GM23248 (cell line): Measurements from ENCODE around the gene ATP2A3. TPM values are rescaled to one million over a fixed set of nuclear protein-coding genes. Genes with fewer than 3 reads are reported as not detected.

Experiments used
- DNase-seq: peaks from one replicate; pipeline ENCODE4 v3.0.0-alpha.2; 2015
- H2AFZ ChIP-seq: fragments of 200-600 bp; sonication (generic); 2 replicates; pipeline ENCODE4 v1.6.1; 2016; ENCODE audit warnings: antibody characterized with exemption
- H3F3A ChIP-seq: fragments of 200-600 bp; sonication (generic); 2 replicates; pipeline ENCODE4 v1.6.1; 2016; ENCODE audit warnings: mild to moderate bottlenecking, antibody characterized with exemption, mixed run types; ENCODE audit not compliant: insufficient read depth
- H3K27ac ChIP-seq: fragments of 200-600 bp; sonication (generic); 2 replicates; pipeline ENCODE4 v1.5.1; 2016; ENCODE audit warnings: mild to moderate bottlenecking
- H3K27me3 ChIP-seq: fragments of 200-600 bp; sonication (generic); replicated peaks from 2 replicates; pipeline ENCODE4 v1.6.1; 2016; ENCODE audit warnings: mild to moderate bottlenecking; ENCODE audit not compliant: insufficient read depth
- H3K36me3 ChIP-seq: fragments of 200-600 bp; sonication (generic); 2 replicates; pipeline ENCODE4 v1.6.1; 2016; ENCODE audit warnings: low read depth, mild to moderate bottlenecking
- H3K4me1 ChIP-seq: fragments of 200-600 bp; sonication (generic); 2 replicates; pipeline ENCODE4 v1.6.1; 2016; ENCODE audit warnings: mild to moderate bottlenecking; ENCODE audit not compliant: insufficient read depth
- H3K4me2 ChIP-seq: fragments of 200-600 bp; sonication (generic); one replicate; pipeline ENCODE4 v1.6.1; 2016; ENCODE audit warnings: mild to moderate bottlenecking; ENCODE audit not compliant: unreplicated experiment
- H3K4me3 ChIP-seq: fragments of 200-600 bp; sonication (generic); 2 replicates; pipeline ENCODE4 v1.5.1; 2016; ENCODE audit warnings: mild to moderate bottlenecking
- H3K79me2 ChIP-seq: fragments of 200-600 bp; sonication (generic); 2 replicates; pipeline ENCODE4 v1.6.1; 2016; ENCODE audit warnings: mild to moderate bottlenecking; ENCODE audit not compliant: insufficient read depth
- H3K9ac ChIP-seq: fragments of 200-600 bp; sonication (generic); 2 replicates; pipeline ENCODE4 v1.6.1; 2016; ENCODE audit warnings: mild to moderate bottlenecking
- H3K9me2 ChIP-seq: fragments of 200-600 bp; sonication (generic); 2 replicates; pipeline ENCODE4 v1.6.1; 2016; ENCODE audit warnings: mixed run types, mild to moderate bottlenecking, moderate library complexity; ENCODE audit not compliant: insufficient read depth
- H3K9me3 ChIP-seq: fragments of 200-600 bp; sonication (generic); one replicate; pipeline ENCODE4 v1.6.1; 2017; ENCODE audit warnings: low read depth
- H4K20me1 ChIP-seq: fragments of 200-600 bp; sonication (generic); 2 replicates; pipeline ENCODE4 v1.6.0; 2016; ENCODE audit not compliant: insufficient read depth
- EZH2 ChIP-seq: fragments of 200-600 bp; sonication (generic); IDR thresholded peaks from 2 replicates; pipeline ENCODE4 v1.6.1; 2018; ENCODE audit warnings: antibody characterized with exemption, mild to moderate bottlenecking; ENCODE audit not compliant: insufficient read depth, poor library complexity, severe bottlenecking
- EZH2phosphoT487 ChIP-seq: fragments of 200-600 bp; sonication (generic); IDR thresholded peaks from 2 replicates; pipeline ENCODE4 v1.6.1; 2018; ENCODE audit warnings: antibody characterized with exemption, moderate library complexity, mild to moderate bottlenecking, low read depth; ENCODE audit not compliant: insufficient read depth
- WGBS, 2 experiments: methylation state at CpG; one replicate each; pipeline ENCODE4 v1.1.6; 2015 to 2017; ENCODE audit warnings: low lambda C conversion rate in 2 of 2, low coverage in 1 of 2; ENCODE audit errors: missing lambda C conversion rate in 2 of 2; 5-methylcytosine and 5-hydroxymethylcytosine counted together
- in situ Hi-C: fragments of 300-500 bp; cut with MboI; formaldehyde crosslinking; loops from 2 replicates; pipeline ENCODE4 v1.15.0; 2020
- polyA plus RNA-seq: library from polyadenylated mRNA; unstranded; fragments of >200 nt; fragmentation: Nextera tagmentation; extraction: Ambion mirVana; gene quantifications from 2 replicates; pipeline ENCODE4 v1.2.1, GENCODE V29; 2016
- total RNA-seq: library from RNA; depleted of rRNA; stranded (reverse); fragments of >200 nt; shearing (Covaris generic); gene quantifications from 2 replicates; pipeline ENCODE4 v1.2.3, GENCODE V29; 2014

The ATP2A3 gene
- total and polyA plus RNA-seq, 2 experiments from 2014 or later: 0.81 to 0.86 TPM

DNA sequence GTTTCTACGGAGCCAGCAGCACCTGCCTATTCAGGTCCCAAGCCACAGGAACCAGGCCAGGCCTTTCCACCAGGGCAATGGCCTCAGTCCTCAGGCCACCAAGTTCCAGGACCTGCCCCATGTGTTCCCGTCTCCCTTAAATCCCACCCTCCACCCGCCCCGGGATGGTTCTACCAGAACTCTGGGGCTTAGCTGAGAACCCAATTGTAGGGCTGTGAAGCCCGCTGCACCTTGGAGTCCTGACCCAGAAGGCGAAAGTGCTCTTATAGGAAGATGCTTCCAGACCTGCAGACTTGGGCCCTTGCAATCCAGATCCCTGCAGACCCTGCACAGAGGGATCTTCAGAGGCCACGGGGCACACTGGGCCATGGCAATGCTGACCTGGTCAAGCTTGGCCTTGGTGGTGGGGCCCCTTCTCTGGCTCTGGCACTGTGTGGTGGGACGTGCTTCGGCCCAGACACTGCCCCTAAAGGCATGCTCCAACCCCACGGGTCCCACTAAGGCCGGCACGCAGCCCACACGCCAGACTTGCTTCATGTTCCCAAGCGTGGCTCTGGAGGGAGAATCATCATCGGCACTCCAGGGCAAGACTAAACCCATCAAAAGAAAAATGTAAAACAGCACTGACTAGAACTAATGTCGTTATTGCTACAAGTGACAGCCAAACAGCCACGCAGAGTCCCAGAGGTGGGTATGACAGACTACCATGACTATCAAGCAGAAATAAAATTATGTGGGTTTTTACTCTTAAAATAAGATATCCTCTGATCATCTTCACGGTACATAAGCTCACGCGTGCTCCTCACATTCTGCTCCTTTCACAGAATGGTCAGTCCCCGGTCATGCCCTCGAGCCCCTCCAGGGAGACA, 41.3 kb upstream of the ATP2A3 start:
- DNase-seq: no peak
- WGBS, 2 experiments: 86 to 89% methylated on average over 22 of the region's 22 CpGs
- in situ Hi-C loops: loop anchor here (10.0 kb wide), 1 partner anchor 91 kb away; the partner anchor contains the start of gene P2RX1
- H3K9me3 ChIP-seq: no peaks in the 10 kb centered on the region
- no peaks in the 10 kb centered on the region for H3K79me2 ChIP-seq
- no peaks in the 10 kb centered on the region for H3K27me3 ChIP-seq
- no peak overlapping the region for H3K4me3 ChIP-seq
- H3K27ac ChIP-seq: no peak overlapping the region
- no peaks in the 10 kb centered on the region; the same call in 1 of the 2 replicates for H3F3A ChIP-seq
- no peak overlapping the region for H3K4me2 ChIP-seq
- no peaks in the 10 kb centered on the region for H3K9me2 ChIP-seq
- no peaks in the 10 kb centered on the region; the same call in 1 of the 2 replicates for H3K36me3 ChIP-seq
- TF ChIP-seq EZH2 (no peak), EZH2phosphoT487 (no peak)
- peaks cover 7% of the 10 kb centered on the region for H3K4me1 ChIP-seq
- no peak overlapping the region for H3K9ac ChIP-seq
- H2AFZ ChIP-seq: no peak overlapping the region
- H4K20me1 ChIP-seq: no peaks in the 10 kb centered on the region

DNA sequence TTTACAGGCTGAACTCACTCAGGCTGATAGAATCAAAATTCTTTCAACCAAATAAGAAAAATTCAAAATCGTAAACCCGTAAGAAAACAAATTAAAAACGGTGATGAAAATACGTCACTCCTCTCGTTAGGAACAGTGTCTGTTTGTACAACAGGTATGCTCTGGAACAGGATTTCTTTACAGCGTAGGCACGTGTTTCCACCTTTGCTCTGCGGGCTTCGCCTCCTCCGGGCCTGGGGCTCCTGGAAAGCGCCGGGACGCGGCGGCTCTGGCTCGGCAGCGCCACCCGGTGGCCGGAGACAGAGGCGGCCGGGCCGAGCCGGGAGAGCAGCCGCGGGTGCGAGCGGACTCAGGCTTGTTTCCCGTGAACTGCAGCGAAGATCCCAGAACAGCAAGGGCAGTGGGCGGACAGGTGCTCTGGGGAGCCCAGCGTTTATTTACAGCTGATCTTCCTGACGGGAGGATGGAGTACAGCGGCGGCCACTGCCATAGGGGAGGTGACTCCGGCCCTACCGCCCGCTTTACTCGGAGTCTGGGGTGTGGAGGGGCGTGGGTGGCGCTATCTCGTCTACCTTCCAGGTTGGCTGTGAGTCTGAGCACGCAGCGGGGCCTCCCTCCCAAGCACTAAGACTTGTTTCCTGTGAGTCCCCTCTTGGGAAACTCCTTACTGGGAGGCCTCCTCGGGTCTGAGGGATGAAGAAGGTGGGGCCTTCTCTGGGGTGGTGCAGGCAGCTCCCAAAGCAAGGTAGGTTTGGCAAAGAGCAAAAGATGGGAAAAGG, 40.5 kb upstream of the ATP2A3 start:
- Histone ChIP-seq H3K27ac (no peak overlapping the region), H3K9me2 (no peaks in the 10 kb centered on the region)

DNA sequence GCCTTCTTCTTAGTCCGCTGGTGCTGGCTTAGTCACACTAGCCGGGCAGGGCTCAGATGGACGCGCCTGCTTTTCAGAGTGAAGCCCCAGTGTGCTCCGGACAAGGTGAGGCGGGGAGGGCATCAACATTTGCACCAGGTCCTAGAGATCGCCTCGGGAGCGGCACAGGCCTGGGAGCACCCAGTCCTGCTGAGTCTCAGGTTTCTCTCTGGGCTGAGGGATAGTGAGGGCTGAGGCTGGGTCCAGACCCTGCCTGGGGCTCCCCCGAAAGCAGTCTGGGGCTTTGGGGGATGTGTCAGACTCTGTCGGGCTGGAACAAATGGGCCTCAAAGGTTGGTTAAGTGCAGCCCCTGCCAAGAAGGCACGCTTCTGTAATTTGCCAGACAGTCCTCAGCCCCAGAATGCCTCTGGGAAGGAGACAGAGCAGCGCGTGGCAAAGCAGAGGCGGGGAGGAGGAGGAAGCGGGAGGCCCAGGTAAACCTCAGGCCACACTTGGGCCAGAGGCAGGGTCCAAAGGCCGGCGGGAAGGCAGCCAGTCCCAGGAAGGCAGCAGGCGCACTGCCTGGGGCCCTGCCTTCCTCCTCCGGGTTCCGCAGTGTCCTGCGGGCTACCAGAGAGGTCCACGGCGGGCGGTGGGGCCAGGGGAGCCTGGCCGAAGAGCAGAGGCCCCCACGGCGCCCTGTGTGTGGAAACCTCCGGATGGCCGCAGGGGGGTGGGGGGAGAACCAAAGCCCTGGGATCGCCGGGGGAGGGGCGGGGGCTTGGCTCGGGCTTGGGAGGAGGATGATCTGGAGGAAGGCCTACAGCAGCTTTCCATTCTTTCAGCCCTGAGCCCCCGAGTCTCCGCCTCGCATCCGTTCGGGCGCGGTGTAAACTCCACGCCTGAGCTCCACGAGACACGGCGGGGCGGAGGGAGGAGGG, 39.5 kb upstream of the ATP2A3 start:
- Histone ChIP-seq H3K9me2 (no peaks in the 10 kb centered on the region), H3F3A (no peaks in the 10 kb centered on the region; the same call in 1 of the 2 replicates), H3K27ac (no peak overlapping the region), H3K4me3 (no peak overlapping the region), H3K9ac (no peak overlapping the region), H4K20me1 (no peaks in the 10 kb centered on the region), H3K4me2 (no peak overlapping the region), H3K36me3 (no peaks in the 10 kb centered on the region), H2AFZ (no peak overlapping the region), H3K9me3 (no peaks in the 10 kb centered on the region), H3K4me1 (peaks cover 7% of the 10 kb centered on the region), H3K79me2 (no peaks in the 10 kb centered on the region), H3K27me3 (no peaks in the 10 kb centered on the region)
- peak; percentile 36 for DNase-seq
- WGBS, 2 experiments: 63 to 66% methylated on average over 40 to 46 of the region's 46 CpGs
- TF ChIP-seq EZH2: no peak
- in situ Hi-C loops: loop anchor here (10.0 kb wide), 1 partner anchor 89 kb away; the partner anchor contains the start of gene P2RX1

More for the DNA sequence above, 40.5 kb upstream of the ATP2A3 start:
- Histone ChIP-seq H4K20me1 (no peaks in the 10 kb centered on the region), H3K4me1 (peaks cover 7% of the 10 kb centered on the region), H3K4me2 (no peak overlapping the region), H3F3A (no peaks in the 10 kb centered on the region; the same call in 1 of the 2 replicates), H3K9me3 (no peaks in the 10 kb centered on the region), H3K27me3 (no peaks in the 10 kb centered on the region), H3K36me3 (no peaks in the 10 kb centered on the region; the same call in 1 of the 2 replicates), H2AFZ (no peak overlapping the region), H3K9ac (no peak overlapping the region), H3K4me3 (no peak overlapping the region), H3K79me2 (no peaks in the 10 kb centered on the region)
- in situ Hi-C loops: loop anchor here (10.0 kb wide), 1 partner anchor 90 kb away; the partner anchor contains the start of gene P2RX1
- 25 to 32% methylated on average over 33 to 44 of the region's 44 CpGs for WGBS, 2 experiments
- DNase-seq: peak; percentile 70
- TF ChIP-seq EZH2phosphoT487: no peak
- no peak for TF ChIP-seq EZH2
